NCI-H82 treated with DMSO at 0.1 percent for 48 hours (cell line): Measurements from ENCODE around the gene IGFBPL1.
"Not testable (repeated sequence)": the region's sequence is repeated elsewhere in the genome, so short reads cannot be mapped to it uniquely, and the experiment has no call there.

Source experiments
- DNase-seq: peaks from one replicate; lab custom pipeline; 2025; ENCODE audit not compliant: unreplicated experiment; lab: John Stamatoyannopoulos, UW

The IGFBPL1 gene, protein sequence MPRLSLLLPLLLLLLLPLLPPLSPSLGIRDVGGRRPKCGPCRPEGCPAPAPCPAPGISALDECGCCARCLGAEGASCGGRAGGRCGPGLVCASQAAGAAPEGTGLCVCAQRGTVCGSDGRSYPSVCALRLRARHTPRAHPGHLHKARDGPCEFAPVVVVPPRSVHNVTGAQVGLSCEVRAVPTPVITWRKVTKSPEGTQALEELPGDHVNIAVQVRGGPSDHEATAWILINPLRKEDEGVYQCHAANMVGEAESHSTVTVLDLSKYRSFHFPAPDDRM

DNA sequence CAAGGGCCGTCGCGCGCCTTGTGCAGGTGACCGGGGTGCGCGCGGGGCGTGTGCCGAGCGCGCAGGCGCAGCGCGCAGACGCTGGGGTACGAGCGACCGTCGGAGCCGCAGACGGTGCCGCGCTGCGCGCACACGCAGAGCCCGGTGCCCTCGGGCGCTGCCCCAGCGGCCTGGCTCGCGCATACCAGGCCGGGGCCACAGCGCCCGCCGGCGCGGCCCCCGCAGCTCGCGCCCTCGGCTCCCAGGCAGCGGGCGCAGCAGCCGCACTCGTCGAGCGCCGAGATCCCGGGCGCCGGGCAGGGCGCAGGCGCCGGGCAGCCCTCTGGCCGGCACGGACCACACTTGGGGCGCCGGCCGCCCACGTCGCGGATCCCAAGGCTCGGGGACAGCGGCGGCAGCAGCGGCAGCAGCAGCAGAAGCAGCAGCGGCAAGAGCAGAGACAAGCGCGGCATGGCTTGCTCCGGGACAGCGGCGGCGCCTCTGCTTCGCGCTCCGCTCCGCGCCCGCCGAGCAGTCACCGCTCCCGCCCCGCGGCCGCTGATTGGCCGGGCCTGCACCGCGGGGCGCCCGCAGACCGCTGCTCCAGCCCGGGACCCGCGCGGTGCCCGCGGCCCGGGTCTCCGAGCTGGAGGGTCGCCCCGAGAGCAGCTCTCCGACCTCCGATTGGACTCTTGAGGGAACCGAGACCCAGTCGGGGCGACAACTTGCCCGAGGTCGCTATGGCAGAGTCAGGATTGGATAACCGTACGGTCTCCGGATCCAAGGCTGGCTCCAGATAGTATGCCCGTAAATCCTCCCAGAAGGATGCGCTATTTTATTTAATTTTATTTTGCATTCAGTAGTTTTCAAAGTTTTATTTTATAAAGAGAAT lies at the start of gene IGFBPL1:
Gene IGFBPL1, minus strand, starts transcription at position 482 of the 871 bp plus-strand sequence. Its CDS starts 30 bp downstream, at position 452.
- no peak for DNase-seq

DNA sequence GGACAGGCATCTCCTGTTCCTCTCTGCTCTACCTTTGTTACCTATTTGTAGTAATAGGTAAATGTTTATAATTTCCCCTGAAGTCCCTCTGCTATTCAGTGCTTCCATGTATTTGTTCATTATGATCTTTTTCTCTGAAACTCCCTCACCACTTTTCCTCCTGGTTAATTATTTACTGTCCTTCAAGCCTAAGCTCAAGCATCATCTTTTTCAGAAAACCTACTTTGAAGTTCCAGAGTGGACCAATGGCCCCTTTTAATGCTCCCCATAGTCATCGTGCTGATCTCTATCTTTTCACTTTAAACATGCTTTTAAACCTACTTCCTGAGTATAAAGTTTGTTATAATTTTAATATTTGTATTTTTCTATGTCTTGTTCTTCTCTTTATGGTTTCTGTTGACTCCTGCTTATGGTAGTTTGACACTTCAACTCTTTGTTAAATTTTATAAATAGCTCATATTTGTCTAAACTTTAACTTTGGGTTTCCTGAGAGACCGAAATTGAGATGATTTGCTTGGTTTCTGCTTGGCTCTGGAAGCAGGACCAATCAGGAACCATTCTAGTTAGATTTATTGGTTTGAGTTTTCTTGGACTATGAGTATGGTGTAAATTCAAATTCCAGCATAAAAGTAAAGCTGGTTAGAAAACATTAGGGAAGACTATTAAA lies 48.5 kb upstream of the IGFBPL1 start:
- DNase-seq: not testable (repeated sequence)

DNA sequence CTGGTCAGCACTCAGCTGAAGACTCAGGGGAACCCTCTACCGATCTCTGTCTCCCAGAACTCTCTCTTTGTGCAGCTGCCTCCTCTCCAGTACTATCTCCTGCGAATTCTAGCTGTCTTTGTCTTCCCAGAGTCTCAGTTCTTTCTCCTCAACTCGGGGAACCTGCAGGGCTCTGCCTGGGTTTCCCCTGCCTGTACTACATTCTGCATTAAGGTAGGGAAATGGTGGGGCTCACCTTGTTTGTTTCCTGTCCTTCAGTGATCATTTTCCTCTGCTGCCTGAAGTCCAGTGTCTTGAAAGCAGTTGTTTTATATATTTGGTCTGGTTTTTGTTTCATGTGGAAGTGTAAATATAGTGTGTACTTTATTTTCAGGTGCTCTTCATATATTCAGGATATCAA lies 43.1 kb upstream of the IGFBPL1 start:
- no peak for DNase-seq

DNA sequence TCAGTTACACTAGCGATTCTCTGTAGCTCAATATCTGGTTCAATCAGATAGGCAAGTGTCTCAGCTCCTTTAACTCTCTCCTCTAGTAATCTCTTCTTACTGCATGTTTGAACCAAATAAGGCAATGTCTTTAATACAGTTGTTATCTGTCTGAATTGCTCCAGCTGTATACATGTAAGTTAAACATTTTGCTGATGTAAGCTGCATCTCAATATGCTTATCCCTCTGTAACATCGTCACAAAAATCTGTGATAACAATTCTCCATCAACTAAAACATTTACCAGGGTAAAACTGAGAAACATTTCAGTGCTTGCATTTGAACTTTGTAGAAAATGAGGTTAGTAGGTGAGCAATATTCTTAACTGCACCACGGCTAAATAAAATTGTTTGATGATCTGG lies 29.6 kb upstream of the IGFBPL1 start:
- no peak for DNase-seq

DNA sequence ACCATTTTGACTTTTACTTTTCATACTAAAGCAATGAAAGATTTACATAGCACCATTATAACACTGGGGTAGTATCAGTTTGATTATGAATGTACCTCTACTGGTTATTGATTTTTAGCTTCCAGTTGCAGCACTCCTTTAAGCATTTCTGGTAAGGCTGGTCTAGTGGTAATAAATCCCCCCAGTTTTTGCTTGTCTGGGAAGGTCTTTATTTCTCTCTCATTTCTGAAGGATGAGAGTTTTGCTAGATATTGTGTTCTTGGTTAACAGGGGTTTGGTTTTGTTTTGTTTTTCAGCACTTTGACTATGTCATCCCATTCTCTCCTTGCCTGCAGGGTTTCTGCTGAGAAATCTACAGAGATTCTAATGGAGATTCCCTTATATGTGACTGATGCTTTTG lies 26.9 kb upstream of the IGFBPL1 start:
- DNase-seq: no peak

DNA sequence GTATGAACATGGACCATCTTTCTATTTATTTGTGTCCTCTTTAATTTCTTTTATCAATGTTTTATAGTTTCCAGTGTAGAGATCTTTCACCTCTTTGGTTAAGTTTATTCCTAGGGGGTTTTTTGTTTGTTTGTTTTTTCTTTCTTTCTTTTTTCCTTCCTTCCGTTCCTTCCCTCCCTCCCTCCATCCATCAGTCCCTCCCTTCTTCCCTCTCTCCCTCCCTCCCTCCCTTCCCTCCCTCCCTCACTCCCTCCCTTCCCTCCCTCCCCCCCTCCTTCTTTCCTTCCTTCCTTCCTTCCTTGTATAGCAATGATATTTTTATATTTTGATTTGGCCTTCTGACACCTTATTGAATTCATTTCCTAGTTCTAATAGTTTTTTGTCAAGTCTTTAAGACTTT lies 23.4 kb upstream of the IGFBPL1 start:
- DNase-seq: no peak

DNA sequence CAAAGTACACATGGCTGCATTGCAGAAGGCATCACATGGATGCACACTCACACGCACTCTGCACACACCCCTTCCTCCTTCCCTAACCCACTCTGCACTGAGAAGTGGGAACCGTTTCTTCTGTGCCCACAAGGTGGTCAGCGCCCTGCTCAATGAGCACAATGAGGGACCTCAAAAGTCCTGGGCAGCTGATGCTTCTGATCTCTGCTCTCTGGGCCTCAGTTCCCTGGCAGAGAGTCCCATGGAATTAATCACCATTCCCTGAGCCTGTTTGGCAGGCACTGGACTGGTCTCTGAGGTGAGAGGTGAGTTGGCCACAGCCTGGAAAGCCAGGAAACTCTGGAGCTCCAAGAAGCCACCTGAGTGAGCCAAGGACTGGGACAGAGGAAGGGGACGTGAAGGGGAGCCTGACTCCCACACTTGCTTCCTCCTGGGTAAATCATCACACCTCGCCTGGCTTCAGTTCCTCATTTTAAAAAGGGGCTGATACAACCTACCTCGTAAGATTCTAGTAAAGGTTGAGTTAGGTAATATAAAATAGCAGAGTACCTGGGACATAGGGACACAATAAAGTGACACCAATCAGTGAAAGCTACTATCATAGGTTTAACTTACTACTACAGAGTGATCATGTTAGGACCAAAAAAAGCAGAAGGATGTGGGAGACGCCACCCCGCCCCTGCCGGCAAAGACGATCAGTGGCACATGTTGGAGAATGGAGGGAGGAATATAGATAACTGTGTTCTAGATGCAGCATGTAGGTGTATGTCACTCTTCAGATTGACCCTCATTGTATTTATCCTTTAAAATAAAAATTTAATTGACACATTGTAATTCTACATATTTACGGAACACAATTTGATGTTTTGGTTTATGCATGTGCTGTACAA lies 21.1 kb upstream of the IGFBPL1 start:
- DNase-seq: no peak

DNA sequence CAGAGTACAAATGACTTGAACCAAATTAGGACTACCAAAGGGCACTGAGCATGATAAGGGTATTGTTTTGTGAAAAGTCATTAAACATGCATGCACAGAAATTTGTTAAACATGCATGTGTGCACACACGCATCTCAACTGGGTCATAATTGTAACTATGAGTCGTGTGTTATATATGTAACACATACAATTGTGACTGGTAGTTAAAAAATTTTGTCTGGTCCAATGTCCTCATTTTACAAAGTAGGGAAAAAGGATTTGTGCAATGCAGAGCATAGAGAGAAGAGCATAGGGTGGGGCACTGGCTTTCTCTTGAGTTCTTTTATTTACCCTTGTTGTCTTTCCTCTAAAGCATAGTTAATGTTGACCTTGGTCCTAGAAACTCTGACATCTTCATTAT lies 19.3 kb upstream of the IGFBPL1 start:
- DNase-seq: no peak

DNA sequence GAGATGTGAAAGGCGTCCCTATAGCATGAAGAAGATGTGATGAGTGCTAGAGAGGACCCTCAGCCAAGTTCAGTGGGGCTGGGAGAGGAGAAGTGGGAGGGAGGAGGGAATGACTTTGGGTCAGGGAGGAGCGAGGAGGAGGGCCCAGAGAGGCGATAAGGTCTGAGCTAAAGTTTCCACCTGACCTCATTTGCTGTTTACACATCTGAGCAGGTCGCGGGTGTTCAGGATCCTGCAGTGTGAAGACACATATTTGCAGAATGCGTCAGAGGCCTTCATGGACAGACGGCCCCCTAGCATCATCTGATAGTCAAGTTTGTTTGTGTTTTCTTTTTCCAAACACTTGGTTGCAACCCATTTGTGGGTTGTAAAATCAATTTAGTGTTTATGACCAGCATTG lies 18.9 kb upstream of the IGFBPL1 start:
- no peak for DNase-seq

DNA sequence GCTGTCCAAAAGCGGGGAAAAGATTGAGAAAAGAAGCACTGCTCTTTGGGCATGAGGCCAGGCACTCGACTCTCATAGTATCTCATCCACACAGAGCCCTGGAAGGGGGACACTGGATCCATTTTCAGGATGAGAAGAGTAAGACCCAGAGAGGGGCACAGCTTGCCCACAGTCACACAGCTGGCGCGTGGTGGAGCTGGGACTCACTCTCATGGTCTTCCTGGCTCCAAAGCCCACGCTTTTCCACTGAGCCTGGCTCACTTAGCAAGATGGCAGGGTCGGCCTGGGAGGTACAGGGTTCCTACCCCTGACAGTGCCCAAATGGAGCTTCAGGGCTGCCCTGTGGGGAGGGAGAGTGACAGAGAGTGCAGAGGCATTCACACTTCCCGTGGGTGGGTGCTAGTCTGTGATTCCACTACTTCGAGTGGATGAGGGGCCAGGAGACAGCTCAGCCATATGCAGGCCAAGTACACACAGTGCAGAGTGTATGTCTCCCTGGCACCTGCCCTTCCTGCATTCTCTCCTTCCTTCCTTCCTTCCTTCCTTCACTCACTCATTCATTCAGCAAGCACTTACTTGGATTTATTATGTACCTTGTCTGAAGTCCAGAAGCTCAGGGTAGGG lies 18.3 kb upstream of the IGFBPL1 start:
- no peak for DNase-seq

DNA sequence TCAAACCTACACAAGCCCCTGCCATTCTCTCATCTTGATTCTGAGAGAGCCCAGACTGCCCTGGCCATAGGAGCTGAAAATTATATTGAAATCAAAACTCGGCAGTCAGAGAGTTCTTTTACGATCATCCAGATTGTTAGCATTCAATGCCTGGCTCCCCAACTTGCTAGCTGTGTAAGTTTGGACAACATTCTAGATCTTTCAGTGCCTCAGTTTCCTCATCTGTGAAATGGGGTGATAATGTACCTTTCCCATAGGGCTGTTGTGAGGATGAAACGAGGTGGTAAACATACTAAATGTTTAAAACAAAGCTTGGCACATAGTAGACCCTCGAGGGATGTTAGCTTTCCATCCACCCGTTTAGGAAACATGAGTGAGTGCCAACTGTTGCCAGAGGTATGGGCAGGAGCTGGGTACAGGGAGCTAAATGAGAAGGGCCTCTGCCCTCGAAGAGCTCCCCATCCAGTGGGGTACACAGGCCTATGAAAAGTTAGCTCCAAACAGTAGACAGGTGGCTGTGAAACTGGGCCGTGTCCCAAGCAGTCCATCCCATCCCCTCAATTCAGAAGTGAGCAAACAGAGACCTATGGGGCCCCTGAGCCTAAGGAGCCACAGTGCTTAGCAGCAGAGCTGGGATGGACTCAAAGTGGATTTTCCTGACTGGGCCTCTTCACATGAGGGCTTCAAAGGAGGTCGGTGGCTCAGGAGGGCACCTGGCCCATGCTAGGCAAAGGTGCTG lies 17.3 kb upstream of the IGFBPL1 start:
- no peak for DNase-seq

DNA sequence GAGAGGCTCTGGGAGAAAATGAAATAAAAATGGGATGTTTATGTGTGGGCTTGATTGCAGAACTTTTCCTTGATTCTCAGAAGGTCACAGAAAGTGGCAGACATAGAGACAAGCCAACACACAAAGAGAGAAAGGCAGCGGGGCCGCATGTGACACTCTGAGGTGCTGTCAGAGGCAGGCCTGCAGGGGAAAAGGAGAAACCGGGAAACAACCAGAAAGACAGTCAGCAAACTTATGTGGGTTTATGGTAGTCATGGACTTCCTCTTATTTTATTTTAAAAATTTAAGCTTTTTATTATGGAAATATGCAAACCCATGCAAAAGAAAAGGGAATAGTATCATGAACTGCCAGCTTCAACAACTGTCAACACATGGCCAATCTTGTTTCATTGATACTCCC lies 16.3 kb upstream of the IGFBPL1 start:
- no peak for DNase-seq

DNA sequence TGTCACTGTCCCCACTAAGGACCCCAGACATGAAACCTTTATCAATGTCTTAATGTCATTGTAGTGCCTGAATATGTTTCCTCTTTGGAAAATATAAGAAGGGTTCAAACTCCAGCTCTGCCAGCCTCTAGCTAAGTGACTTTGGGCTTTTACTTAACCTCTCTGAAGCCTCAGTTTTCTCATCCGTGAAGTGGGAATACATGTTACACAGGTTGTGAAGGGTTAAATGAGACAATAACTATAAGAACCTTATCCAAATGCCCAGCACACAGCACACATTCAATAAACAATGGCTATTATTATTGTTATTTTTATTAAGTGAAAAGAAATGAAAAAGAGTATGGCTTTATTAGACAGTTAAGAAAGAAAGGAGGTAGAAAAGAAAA lies 15.7 kb upstream of the IGFBPL1 start:
- DNase-seq: no peak

DNA sequence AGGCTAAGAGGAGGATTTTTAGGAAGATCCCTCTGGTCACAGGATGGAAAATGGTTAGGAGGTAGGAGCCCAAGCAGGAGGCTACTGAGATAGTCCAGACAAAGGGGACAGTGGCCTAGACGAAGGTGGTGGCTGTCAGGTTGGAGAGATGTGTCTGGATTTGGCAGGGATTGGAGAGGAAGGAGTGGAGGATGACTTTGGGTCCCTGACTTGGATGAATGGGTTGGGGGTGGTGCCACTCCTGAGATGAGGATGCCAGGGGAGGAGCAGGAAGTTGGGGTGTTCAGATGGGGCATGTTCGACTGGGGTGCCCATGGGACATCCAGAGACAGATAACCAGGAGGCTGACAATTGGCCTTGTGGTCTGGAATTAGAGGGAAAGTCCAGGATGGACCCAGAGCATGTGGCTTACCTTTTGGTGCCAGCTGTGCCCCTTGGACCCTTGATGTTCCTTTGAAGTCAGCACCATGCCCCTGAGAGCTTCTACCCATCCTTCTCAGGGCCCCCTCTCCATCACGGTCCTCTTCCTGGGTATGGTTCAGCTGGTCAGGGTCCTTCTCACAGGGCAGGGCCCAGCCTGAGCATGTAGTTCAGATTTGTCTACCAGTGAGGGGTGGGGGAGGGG lies 15.1 kb upstream of the IGFBPL1 start:
- DNase-seq: no peak

DNA sequence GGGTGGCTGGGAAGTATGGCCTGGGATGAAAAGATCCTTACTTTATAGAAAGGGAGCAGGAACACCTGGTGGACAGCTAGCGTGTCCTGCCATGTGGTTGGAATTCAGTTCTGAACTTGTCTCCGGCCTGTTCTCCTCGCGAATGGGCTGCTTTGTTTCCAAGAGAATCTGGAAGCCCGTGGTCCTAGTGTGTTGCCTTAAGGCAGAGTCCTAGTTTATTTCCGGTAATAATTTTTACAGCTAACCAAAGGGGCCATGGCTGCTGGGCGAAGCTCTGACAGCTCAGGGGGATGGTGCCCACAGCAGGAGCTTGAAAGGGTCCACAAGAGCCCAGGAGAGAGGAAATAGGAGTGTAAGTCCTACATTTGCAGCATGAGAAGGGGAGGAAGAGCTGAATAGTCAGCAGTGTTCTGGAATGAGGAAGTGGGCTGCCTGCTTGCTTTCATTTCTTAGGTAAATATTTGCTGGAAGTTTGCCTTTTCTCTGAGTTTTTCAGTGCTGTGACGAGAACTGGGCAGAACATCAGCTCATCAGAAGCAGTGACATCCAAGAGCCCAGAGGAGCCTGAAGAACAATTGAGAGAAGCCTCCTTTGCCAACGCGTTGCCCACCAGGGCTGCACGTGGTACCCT lies 13.1 kb upstream of the IGFBPL1 start:
- no peak for DNase-seq

DNA sequence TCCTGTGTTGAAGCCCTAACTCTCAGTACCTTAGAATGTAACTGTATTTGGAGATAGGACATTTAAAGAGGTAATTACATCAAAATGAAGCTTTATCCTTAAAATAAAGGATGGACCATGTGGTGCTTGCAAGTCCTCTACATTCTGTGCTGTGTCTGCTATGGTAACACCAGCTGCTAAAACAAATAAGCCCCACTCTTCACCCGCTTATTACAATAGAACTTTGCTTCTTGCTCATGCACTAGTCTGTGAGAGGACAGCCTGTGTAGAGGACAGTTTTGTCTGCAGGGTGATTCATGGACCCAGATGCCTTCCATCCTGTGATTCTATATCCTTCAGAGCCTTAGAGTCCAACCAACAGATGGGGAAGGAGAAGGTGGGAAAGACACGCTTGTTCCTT lies 12.5 kb upstream of the IGFBPL1 start:
- no peak for DNase-seq

DNA sequence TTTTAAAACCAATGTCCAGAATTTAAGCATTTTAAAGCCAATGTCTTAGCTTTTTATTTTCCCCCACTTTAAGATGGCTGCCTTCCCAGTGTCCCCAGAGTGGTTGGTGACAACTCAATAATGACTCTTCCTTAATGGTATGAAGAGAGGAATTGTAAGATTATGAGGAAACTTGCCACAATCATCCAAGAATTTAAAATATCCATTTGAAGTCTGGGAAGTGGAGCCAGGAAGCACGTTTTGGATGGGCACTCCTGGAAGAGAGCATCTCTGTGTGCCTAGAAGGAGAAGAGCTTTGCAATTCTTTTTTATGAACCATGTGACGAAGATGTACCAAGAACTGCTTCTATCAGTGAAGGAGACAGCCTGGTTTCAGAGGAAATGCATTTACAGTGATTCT lies 11.3 kb upstream of the IGFBPL1 start:
- no peak for DNase-seq

DNA sequence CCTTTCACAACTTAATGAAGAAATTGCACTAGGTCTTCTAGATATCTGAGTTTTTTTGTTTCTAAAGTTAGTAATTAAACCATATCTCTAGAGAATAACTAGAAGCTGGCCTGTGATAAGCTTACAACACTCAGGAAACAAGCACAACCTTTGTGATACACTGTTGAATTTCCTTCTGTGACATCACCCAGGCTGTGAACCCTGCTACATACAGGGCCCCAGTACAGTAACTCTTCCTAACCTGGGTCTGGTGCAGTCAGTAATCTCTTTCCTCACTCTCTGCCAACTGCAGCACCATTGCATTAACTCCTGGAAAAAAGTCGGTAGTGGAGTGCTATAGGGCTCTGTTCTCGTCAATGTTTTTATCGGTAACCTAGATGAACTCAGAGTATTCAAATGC lies 10.6 kb upstream of the IGFBPL1 start:
- no peak for DNase-seq

DNA sequence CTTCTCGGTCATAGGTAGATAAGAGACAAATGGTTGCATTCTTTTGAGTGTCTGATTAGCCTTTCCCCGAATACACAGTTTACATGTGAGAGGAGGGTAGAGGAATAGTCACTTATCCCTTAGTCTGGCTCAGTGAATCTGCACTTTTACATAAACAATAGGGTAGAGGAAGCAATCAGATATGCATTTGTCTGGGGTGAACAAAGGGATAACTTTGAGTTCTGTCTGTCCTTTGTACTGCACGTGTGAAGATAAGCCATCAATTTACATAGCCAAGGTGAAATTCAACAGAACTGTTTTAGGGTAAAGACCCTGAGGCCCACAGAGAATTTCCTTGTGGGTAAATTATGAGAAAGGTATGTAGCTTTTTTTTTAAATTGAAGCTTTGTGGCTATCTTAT lies 10.1 kb upstream of the IGFBPL1 start:
- DNase-seq: no peak
